GM19455 (cell line): ENCODE results near the gene UBE4B.
"Not testable (repeated sequence)": the region's sequence is repeated elsewhere in the genome, so short reads cannot be mapped to it uniquely, and the experiment has no call there.

ENCODE experiments used
- ATAC-seq: cut with Tn5 transposase; IDR thresholded peaks from one replicate; pipeline ENCODE4 v1.9.1; 2021; ENCODE audit not compliant: unreplicated experiment

Gene UBE4B

GRCh38 chr1:10207810-10208209 lies 175.1 kb downstream of the UBE4B start:
- no peak for ATAC-seq

GRCh38 chr1:10208537-10208936 lies 175.8 kb downstream of the UBE4B start:
- ATAC-seq = no peak

DNA sequence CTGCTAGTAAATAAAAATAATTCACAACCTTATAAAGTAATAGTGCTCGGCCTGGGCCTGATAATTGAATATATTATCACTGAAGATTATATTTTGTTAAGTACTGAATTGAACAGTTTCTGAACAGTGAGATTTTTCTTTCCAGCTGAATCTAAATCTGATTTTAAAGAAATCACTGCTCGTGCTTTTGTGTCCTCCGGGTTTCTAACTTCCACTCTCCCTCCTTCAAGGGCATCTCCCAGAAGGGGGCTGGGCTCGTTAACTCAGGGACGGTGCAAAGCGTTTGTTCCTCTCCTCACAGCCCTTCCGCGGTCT lies 176.8 kb downstream of the UBE4B start:
- peak; percentile 2 for ATAC-seq

DNA sequence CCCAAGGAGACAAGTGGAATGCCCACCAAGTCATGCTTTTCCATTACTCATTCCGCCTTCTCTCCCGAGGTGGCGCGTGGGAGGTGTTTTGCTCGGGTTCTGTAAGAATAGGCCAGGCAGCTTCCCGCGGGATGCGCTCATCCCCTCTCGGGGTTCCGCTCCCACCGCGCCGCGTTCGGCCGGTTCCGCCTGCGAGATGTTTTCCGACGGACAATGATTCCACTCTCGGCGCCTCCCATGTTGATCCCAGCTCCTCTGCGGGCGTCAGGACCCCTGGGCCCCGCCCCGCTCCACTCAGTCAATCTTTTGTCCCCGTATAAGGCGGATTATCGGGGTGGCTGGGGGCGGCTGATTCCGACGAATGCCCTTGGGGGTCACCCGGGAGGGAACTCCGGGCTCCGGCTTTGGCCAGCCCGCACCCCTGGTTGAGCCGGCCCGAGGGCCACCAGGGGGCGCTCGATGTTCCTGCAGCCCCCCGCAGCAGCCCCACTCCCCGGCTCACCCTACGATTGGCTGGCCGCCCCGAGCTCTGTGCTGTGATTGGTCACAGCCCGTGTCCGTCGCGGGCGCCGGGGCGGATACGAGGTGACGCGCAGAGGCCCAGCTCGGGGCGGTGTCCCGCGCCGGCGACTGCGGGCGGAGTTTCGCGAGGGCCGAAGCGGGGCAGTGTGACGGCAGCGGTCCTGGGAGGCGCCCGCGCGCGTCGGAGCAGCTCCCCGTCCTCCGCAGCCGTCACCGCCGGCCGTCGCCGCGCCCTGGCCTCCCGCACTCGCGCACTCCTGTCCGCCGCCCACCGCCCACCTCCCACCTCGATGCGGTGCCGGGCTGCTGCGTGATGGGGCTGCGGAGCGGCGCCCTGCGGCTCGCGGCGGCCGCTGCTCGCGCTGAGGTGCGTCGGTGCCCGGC lies 177.4 kb downstream of the UBE4B start, which contains the start of gene KIF1B:
Gene KIF1B (plus strand): TSS at position 666 of the 906 bp plus-strand sequence. CDS start 21,759 bp downstream, outside the sequence.
- peak; percentile 97 for ATAC-seq

- peak; percentile 15 for ATAC-seq
Observed at GRCh38 chr1:10210841-10211804, 178.4 kb downstream of the UBE4B start.

GRCh38 chr1:10211805-10212410 lies 179.2 kb downstream of the UBE4B start:
- no peak for ATAC-seq

- ATAC-seq = no peak
Observed at GRCh38 chr1:10212476-10212875, 179.7 kb downstream of the UBE4B start.

GRCh38 chr1:10213186-10213705 lies 180.5 kb downstream of the UBE4B start:
- no peak for ATAC-seq

GRCh38 chr1:10216090-10216749 lies 183.5 kb downstream of the UBE4B start:
- ATAC-seq = no peak

DNA sequence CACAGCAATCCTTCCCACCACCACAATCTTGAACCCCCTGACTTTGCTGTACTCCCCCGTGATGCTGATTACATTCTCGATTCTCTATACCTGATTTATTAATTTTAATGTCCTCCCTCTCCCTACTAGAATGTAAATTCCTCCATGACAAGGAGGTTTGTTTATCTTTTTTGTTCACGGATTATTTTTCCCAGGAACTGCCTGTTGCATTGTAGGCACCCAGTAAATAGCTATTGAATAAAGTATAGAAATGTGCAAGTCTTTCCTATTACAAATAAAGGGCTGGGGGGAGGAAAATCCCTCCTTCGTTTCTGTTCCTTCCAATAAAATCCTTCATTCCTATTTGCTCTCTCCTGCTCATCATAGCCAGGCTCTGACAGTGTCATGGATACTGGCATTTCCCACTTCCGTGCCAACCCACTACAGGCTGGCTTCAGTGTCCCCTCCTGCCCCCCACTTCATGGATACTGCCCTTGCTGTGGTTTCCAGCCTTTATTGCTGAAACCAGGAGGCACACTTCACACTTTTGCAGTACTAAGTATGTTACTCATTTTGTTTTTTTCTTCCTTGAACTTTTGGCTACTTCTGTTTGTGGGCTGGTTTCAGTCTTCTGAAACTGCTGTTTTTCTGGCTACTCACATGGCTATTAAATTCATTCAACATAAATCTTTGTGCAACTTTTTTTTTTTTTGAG lies 185.1 kb downstream of the UBE4B start:
- ATAC-seq = no peak

DNA sequence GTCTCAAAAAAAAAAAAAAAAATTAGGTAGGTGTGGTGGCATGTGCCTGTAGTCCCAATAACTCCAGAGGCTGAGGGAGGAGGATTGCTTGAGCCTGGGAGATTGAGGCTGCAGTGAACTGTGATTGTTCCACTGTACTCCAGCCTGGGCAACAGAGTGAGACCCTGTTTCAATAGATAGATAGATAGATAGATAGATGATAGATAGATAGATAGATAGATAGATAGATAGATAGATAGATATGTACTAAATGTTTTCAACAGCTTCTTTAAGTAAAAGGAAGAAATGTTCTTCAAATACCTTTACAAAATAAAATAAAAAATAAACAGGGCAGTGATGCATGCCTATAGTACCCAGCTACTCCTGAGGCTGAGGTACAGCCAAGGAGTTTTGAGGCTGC lies 187.4 kb downstream of the UBE4B start:
- no peak for ATAC-seq

GRCh38 chr1:10220657-10221056 lies 187.9 kb downstream of the UBE4B start:
- ATAC-seq = not testable (repeated sequence)

DNA sequence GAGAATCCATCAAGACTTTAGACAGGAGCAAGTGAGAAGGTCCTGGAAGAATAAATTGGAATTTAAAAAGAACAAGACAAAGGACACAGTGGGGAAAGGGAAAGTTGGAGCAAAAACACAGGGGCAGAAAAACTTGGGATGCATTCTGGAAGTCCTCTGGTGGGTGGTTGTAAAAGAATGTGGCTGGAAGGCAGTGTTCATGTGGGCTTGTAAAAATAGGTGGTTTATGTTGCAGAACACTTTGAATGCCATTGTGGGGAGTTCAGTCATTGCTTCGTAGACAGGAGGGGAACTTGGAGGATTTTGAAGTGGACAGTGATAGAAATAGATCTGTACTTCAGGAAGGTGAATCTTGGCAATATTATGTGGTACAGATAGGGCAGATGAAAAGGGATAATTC lies 192.8 kb downstream of the UBE4B start:
- ATAC-seq = no peak

DNA sequence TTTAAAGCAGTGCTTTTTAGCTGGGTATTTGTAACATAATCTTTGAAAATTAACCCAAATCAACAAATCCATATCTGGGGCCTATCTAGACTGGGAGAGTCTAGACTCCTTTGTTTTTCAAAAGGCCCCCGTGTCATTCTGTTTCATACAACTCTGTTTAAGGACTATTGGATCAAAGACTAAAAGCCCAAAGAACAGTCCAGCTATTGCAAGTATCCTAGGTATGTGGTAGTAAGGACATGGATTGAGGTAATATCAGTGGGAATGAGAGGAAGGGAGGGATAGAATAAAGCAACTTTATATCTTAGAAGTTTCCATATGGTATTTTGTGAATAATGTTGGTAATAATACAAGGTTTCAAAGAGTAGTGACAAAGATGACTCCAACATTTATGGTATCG lies 195.8 kb downstream of the UBE4B start:
- ATAC-seq = no peak

DNA sequence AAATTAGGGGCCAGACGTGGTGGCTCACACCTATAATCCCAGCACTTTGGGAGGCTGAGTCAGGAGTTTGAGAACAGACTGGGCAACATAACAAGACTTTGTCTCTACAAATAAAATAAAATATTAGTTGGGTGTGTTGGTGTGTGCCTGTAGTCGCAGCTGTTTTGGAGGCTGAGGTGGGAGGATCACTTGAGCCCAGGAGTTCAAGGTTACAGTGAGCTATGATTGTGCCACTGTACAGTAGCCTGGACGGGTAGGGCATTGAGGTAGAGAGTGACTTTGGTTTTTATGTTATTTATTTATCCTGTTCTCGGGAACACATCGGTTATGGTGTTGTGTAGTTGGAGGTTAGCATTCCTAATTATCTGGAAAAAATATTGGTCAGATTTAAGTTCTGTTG lies 197.1 kb downstream of the UBE4B start:
- ATAC-seq = no peak
